Activated naive CD4-positive, alpha-beta T cell treated with anti-CD3 and anti-CD28 coated beads for 36 hours (primary cell): ENCODE measurements around the gene PLCL2. TPM values are rescaled to one million over a fixed set of nuclear protein-coding genes. Genes with fewer than 3 reads are reported as not detected.

Source experiments
- CTCF ChIA-PET: fragments of 350-600 bp; sonication (Branson Sonifier 250); formaldehyde crosslinking; loops from one replicate; lab custom pipeline; 2021; ENCODE audit warnings: antibody characterized with exemption; lab: Charles Lee
- DNase-seq: peaks from one replicate; pipeline ENCODE4 v3.0.0-alpha.2; 2020
- H3K27ac Mint-ChIP-seq: one replicate; pipeline ENCODE4 v1.8.0; 2021; ENCODE audit warnings: mild to moderate bottlenecking, mixed read lengths
- H3K27me3 Mint-ChIP-seq: one replicate; pipeline ENCODE4 v1.8.0; 2021; ENCODE audit warnings: low read depth, mixed read lengths
- H3K36me3 Mint-ChIP-seq: one replicate; pipeline ENCODE4 v1.8.0; 2021; ENCODE audit warnings: low read depth, mixed read lengths
- H3K4me1 Mint-ChIP-seq: one replicate; pipeline ENCODE4 v1.8.0; 2021; ENCODE audit warnings: low read depth, mixed read lengths
- H3K4me3 Mint-ChIP-seq: one replicate; pipeline ENCODE4 v1.8.0; 2021; ENCODE audit warnings: mild to moderate bottlenecking, moderate library complexity, mixed read lengths
- H3K9me3 Mint-ChIP-seq: one replicate; pipeline ENCODE4 v1.8.0; 2021; ENCODE audit warnings: mixed read lengths
- intact Hi-C: fragments of 100-400 bp; cut with micrococcal nuclease; formaldehyde crosslinking; loops from one replicate; pipeline ENCODE4 v1.15.1; 2023
- total RNA-seq, 2 experiments: library from RNA; stranded (reverse); gene quantifications; one replicate each; pipeline ENCODE4 v1.2.3, GENCODE V29; 2021

Gene PLCL2
- total RNA-seq, 2 experiments from 2014 or later, result 19.9 to 20.5 TPM

- CTCF ChIA-PET, result no interaction called here
- no peak overlapping the region for H3K4me3 Mint-ChIP-seq
- intact Hi-C loops, result no loop called here
- no peak overlapping the region for H3K27ac Mint-ChIP-seq
- H3K4me1 Mint-ChIP-seq, result peaks cover 20% of the 10 kb centered on the region
- DNase-seq, result no peak
- H3K27me3 Mint-ChIP-seq, result no peaks in the 10 kb centered on the region
- peaks cover 45% of the 10 kb centered on the region for H3K36me3 Mint-ChIP-seq
- peaks cover 7% of the 10 kb centered on the region for H3K9me3 Mint-ChIP-seq
These were observed 160.9 kb downstream of the PLCL2 start for GRCh38 chr3:17045705-17046104.

- peaks cover 19% of the 10 kb centered on the region for H3K4me1 Mint-ChIP-seq
- H3K9me3 Mint-ChIP-seq, result peaks cover 7% of the 10 kb centered on the region
- H3K4me3 Mint-ChIP-seq, result no peak overlapping the region
- H3K36me3 Mint-ChIP-seq, result peaks cover 47% of the 10 kb centered on the region
- DNase-seq, result no peak
- intact Hi-C loops, result no loop called here
- no peaks in the 10 kb centered on the region for H3K27me3 Mint-ChIP-seq
- CTCF ChIA-PET, result interaction anchor here (0.9 to 1.0 kb wide), 2 partner anchors 37 to 218 kb away, joined by 3 read pairs; no protein-coding TSS in a partner anchor
- no peak overlapping the region for H3K27ac Mint-ChIP-seq
These were observed 161.9 kb downstream of the PLCL2 start for GRCh38 chr3:17046623-17047022.

- CTCF ChIA-PET, result interaction anchor here (0.9 to 1.0 kb wide), 2 partner anchors 37 to 218 kb away, joined by 3 read pairs; no protein-coding TSS in a partner anchor
- intact Hi-C loops, result no loop called here
- H3K27ac Mint-ChIP-seq, result no peak overlapping the region
- H3K27me3 Mint-ChIP-seq, result no peaks in the 10 kb centered on the region
- no peak for DNase-seq
- H3K4me3 Mint-ChIP-seq, result no peak overlapping the region
- peaks cover 7% of the 10 kb centered on the region for H3K9me3 Mint-ChIP-seq
- peaks cover 47% of the 10 kb centered on the region for H3K36me3 Mint-ChIP-seq
- H3K4me1 Mint-ChIP-seq, result peaks cover 19% of the 10 kb centered on the region
These were observed 162.4 kb downstream of the PLCL2 start for GRCh38 chr3:17047162-17047561.

- CTCF ChIA-PET, result no interaction called here
- H3K27me3 Mint-ChIP-seq, result no peaks in the 10 kb centered on the region
- no peak for DNase-seq
- no peak overlapping the region for H3K4me3 Mint-ChIP-seq
- intact Hi-C loops, result no loop called here
- H3K36me3 Mint-ChIP-seq, result peaks cover 47% of the 10 kb centered on the region
- H3K4me1 Mint-ChIP-seq, result peaks cover 19% of the 10 kb centered on the region
- H3K9me3 Mint-ChIP-seq, result peaks cover 7% of the 10 kb centered on the region
- H3K27ac Mint-ChIP-seq, result no peak overlapping the region
These were observed 163.1 kb downstream of the PLCL2 start for GRCh38 chr3:17047894-17048293.

- no peak overlapping the region for H3K27ac Mint-ChIP-seq
- peaks cover 22% of the 10 kb centered on the region for H3K4me1 Mint-ChIP-seq
- intact Hi-C loops, result no loop called here
- peaks cover 19% of the 10 kb centered on the region for H3K9me3 Mint-ChIP-seq
- peaks cover 62% of the 10 kb centered on the region for H3K36me3 Mint-ChIP-seq
- no peaks in the 10 kb centered on the region for H3K27me3 Mint-ChIP-seq
- DNase-seq, result no peak
- H3K4me3 Mint-ChIP-seq, result no peak overlapping the region
- CTCF ChIA-PET, result interaction anchor here (1.0 kb wide), 1 partner anchor 101 kb away, joined by 5 read pairs; no protein-coding TSS in a partner anchor
These were observed 165.3 kb downstream of the PLCL2 start for GRCh38 chr3:17050071-17050470.

- Mint-ChIP-seq H3K27me3 (no peaks in the 10 kb centered on the region), H3K36me3 (peaks cover 59% of the 10 kb centered on the region), H3K4me1 (peaks cover 22% of the 10 kb centered on the region), H3K27ac (no peak overlapping the region), H3K4me3 (no peak overlapping the region), H3K9me3 (peaks cover 19% of the 10 kb centered on the region)
- intact Hi-C loops, result no loop called here
- CTCF ChIA-PET, result no interaction called here
- DNase-seq, result no peak
These were observed 165.8 kb downstream of the PLCL2 start for GRCh38 chr3:17050506-17050905.

- Mint-ChIP-seq H3K27me3 (no peaks in the 10 kb centered on the region), H3K9me3 (peaks cover 19% of the 10 kb centered on the region), H3K4me1 (peaks cover 12% of the 10 kb centered on the region), H3K36me3 (peaks cover 45% of the 10 kb centered on the region), H3K27ac (no peak overlapping the region), H3K4me3 (no peak overlapping the region)
- intact Hi-C loops, result no loop called here
- DNase-seq, result no peak
- CTCF ChIA-PET, result no interaction called here
These were observed 167.6 kb downstream of the PLCL2 start for GRCh38 chr3:17052363-17052762.

GRCh38 chr3:17054301-17054981, 169.7 kb downstream of the PLCL2 start:
- Mint-ChIP-seq H3K4me1 (peaks cover 12% of the 10 kb centered on the region), H3K4me3 (no peak overlapping the region), H3K27me3 (no peaks in the 10 kb centered on the region), H3K36me3 (peaks cover 44% of the 10 kb centered on the region), H3K27ac (peak overlapping the region; percentile 3), H3K9me3 (peaks cover 11% of the 10 kb centered on the region)
- DNase-seq, result no peak
- intact Hi-C loops, result no loop called here
- CTCF ChIA-PET, result no interaction called here

GRCh38 chr3:17054982-17055343, 170.2 kb downstream of the PLCL2 start:
- Mint-ChIP-seq H3K4me1 (peaks cover 12% of the 10 kb centered on the region), H3K4me3 (no peak overlapping the region), H3K36me3 (peaks cover 45% of the 10 kb centered on the region), H3K27ac (no peak overlapping the region), H3K9me3 (peaks cover 11% of the 10 kb centered on the region), H3K27me3 (no peaks in the 10 kb centered on the region)
- intact Hi-C loops, result no loop called here
- CTCF ChIA-PET, result no interaction called here
- DNase-seq, result no peak

- DNase-seq, result no peak
- Mint-ChIP-seq H3K36me3 (peaks cover 42% of the 10 kb centered on the region), H3K27ac (no peak overlapping the region), H3K4me1 (peaks cover 12% of the 10 kb centered on the region), H3K9me3 (peaks cover 11% of the 10 kb centered on the region), H3K27me3 (no peaks in the 10 kb centered on the region), H3K4me3 (no peak overlapping the region)
- CTCF ChIA-PET, result no interaction called here
- intact Hi-C loops, result no loop called here
These were observed 170.9 kb downstream of the PLCL2 start for GRCh38 chr3:17055374-17056276.

- CTCF ChIA-PET, result no interaction called here
These were observed 172.6 kb downstream of the PLCL2 start for GRCh38 chr3:17057321-17057720.

GRCh38 chr3:17059989-17060550, 175.3 kb downstream of the PLCL2 start:
- no peak overlapping the region for H3K4me3 Mint-ChIP-seq
- peaks cover 5% of the 10 kb centered on the region for H3K4me1 Mint-ChIP-seq
- intact Hi-C loops, result no loop called here
- no peaks in the 10 kb centered on the region for H3K27me3 Mint-ChIP-seq
- CTCF ChIA-PET, result interaction anchor here (1.0 kb wide), 1 partner anchor 20 kb away, joined by 3 read pairs; no protein-coding TSS in a partner anchor
- peaks cover 24% of the 10 kb centered on the region for H3K36me3 Mint-ChIP-seq
- no peak for DNase-seq
- H3K27ac Mint-ChIP-seq, result no peak overlapping the region
- no peaks in the 10 kb centered on the region for H3K9me3 Mint-ChIP-seq

More at GRCh38 chr3:17057321-17057720, 172.6 kb downstream of the PLCL2 start:
- Mint-ChIP-seq H3K4me3 (no peak overlapping the region), H3K27ac (no peak overlapping the region), H3K9me3 (peaks cover 11% of the 10 kb centered on the region), H3K27me3 (no peaks in the 10 kb centered on the region), H3K36me3 (peaks cover 39% of the 10 kb centered on the region), H3K4me1 (peaks cover 13% of the 10 kb centered on the region)
- no peak for DNase-seq
- intact Hi-C loops, result no loop called here
